Esophagus muscularis mucosa (tissue), 3 donors: ENCODE results near the gene UGT1A10.

Experiments used
- CTCF ChIP-seq, 3 experiments: fragments of 200-600 bp in 2 of 3; fragments of 450-650 bp in 1 of 3; sonication (generic) in 2 of 3; IDR thresholded peaks; one replicate each; pipeline ENCODE4 v1.5.1; 2017 to 2019; ENCODE audit warnings: antibody characterized with exemption in 3 of 3, mild to moderate bottlenecking in 2 of 3, moderate library complexity in 1 of 3
- POLR2A ChIP-seq: fragments of 450-650 bp; IDR thresholded peaks from one replicate; pipeline ENCODE4 v1.6.1; 2017; ENCODE audit warnings: antibody characterized with exemption, moderate library complexity, mild to moderate bottlenecking, low read depth

DNA sequence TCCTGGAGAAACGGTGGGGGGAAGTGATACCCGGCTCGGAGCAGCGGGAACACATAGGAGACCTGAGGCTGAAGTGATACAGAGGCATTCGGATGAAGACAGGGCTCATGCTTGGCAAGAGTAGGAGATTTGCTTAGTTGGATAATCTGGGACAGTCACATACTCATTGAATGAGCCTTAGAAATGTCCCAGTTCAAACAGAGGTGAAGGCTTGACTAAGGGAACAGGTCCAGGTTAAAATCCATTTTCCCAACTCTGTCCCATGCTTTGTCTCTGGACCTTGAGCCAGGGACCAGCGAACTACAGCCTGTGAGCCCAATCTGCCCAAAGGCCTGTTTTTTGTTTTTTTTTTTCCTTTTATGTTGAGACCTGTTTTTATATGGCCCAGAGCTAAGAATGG is 57.7 kb downstream of the UGT1A10 start:
- TF ChIP-seq POLR2A (no peak), CTCF (IDR thresholded peaks at IDR 0.05) (no peak)
